SKM-1 (cell line): ENCODE measurements around the gene FDXACB1.
A peak's percentile ranks its signal among the peaks of the same experiment; 100 is the strongest.
"Not testable (repeated sequence)": the region's sequence is repeated elsewhere in the genome, so short reads cannot be mapped to it uniquely, and the experiment has no call there.

ENCODE experiments used
- DNase-seq: peaks from one replicate; lab custom pipeline; 2025; ENCODE audit not compliant: unreplicated experiment; lab: John Stamatoyannopoulos, UW

Gene FDXACB1

GRCh38 chr11:111910676-111911562, 32.0 kb upstream of the FDXACB1 start:
- DNase-seq = no peak

DNA sequence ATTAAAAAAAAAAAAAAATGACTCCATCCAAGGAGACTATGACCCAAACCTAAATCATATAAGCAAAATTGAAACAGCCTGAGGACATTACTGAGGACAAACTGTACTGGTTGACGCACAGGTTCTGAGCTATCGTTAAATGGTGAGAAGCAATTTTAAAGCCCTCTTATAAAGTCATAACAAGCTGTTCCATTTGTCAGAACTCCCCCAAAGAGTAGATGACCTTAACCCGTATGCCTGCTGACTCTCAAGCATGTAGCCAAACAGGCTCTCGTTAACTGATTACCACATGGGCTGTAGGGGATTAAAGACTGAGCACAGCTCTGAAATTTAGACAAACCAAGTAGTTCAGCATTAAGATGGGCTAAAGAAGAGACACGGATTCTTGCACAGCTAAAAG, 30.4 kb upstream of the FDXACB1 start:
- no peak for DNase-seq

- DNase-seq = no peak
Observed at GRCh38 chr11:111908639-111909305, 29.8 kb upstream of the FDXACB1 start.

DNA sequence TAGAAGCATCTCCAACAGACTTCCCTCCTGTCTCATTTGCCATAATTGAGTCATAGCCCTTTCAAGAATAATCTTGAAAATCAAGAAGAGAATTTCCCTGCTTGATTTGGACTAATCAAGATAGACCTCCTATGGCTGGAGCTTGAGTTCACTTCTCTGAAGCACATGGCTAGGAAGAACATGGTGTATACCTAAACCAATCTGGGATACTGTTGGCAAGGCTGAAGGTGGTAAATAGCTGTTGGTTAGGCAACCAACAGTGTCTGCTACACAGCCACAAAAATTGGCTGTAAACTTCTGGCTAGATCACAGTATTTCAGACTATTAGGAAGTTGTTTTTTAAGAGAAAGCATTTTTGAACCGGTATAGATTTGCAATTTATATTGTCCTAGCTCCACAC, 27.7 kb upstream of the FDXACB1 start:
- DNase-seq = no peak

- DNase-seq = no peak
Observed at GRCh38 chr11:111905411-111905810, 26.4 kb upstream of the FDXACB1 start.

GRCh38 chr11:111886844-111887243, 7.9 kb upstream of the FDXACB1 start:
- DNase-seq = no peak

DNA sequence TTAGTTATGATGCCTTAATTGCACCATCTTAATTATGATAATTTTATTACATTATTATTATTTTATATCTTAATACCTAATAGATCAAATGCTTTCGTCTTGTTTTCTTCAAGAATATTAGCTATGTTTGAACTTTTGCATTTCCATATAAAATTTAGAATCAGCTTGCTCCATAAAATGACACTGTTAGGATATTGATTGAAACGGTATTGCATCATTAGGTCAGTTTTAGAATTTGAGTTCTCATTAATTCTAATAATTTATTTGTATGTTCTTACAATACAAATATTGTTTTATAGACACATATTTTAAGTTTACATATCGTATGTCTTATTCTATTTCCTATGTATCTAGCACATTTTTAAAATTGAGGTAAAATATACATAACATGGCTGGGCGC, 7.1 kb upstream of the FDXACB1 start:
- no peak for DNase-seq

GRCh38 chr11:111885053-111885452, 6.1 kb upstream of the FDXACB1 start:
- not testable (repeated sequence) for DNase-seq

DNA sequence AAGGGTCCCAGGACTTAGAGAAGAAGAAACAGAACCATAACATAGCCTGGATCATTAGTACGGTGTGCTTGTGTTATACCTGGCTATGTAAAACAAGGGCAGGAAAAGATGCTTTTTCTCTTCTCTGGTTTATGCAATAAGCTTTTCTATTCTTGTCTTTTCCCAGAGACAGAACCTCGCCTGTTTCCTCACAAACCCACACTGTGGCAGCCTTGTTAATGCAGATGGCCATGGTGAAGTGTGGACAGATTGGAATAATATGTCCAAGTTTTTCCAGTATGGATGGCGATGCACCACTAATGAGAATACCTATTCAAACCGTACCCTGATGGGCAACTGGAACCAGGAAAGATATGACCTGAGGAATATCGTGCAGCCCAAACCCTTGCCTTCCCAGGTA, 3.2 kb upstream of the FDXACB1 start:
- no peak for DNase-seq

DNA sequence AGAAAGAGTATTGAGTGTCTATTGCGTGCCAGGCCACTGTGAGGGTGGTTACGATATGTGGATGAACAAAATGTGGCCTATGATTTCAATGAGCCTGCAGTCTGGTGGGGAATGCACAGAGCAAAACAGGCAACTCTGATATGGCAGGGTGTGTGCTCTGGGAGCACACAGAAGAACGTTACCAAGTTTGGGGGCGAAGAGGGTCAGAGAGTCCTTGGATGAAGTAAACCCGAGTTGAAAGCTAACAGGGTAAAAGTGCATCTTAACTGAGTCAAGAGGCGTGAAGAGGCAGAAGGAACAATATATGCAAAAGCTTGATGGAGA, 634 bp upstream of the FDXACB1 start:
- DNase-seq = no peak

GRCh38 chr11:111878385-111878848, 548 bp downstream of the FDXACB1 start:
- DNase-seq = no peak

- DNase-seq = no peak
Observed at GRCh38 chr11:111871693-111872161, 7.2 kb downstream of the FDXACB1 start.

- DNase-seq = peak; percentile 52
Observed at GRCh38 chr11:111870886-111871692, 7.9 kb downstream of the FDXACB1 start, which contains the start of gene ALG9. Gene ALG9 (minus strand): TSS chr11:111871581. CDS start chr11:111871482, 99 bp downstream.

DNA sequence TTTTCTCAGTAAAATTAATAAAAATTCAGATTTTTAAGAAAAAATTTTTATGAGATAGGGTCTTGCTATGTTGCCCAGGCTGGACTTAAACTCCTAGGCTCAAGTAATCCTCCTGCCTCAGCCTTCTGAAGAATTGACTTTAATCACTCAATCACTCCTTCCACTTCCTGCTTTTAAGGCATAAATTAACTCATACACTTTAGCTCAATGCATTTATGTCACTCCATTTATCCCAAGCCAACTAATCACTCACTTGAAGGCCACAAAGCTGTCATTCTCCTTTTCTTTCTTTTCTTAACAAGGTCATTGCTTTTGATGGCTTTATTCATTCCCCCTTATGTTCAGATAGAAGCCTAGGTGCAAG, 8.5 kb downstream of the FDXACB1 start:
- DNase-seq = peak; percentile 36

DNA sequence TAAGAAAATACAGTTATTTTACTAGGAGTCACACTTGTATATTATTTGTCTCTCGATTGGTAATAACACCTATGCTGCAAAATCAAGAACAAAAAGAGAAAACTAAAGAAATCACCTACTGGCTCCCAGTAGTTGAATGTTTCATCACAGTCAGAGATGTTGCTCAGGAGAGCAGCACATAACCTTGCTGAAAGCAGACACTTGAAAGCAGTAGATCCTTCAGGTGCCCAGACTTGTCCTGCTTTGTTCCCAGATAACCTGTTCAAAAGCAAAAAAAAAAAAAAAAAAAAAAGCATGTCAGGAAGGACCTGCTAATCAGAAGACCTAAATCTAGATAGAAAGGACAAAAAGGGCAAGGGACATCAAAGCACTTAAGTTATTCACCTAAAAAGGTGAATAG, 8.9 kb downstream of the FDXACB1 start:
- no peak for DNase-seq

DNA sequence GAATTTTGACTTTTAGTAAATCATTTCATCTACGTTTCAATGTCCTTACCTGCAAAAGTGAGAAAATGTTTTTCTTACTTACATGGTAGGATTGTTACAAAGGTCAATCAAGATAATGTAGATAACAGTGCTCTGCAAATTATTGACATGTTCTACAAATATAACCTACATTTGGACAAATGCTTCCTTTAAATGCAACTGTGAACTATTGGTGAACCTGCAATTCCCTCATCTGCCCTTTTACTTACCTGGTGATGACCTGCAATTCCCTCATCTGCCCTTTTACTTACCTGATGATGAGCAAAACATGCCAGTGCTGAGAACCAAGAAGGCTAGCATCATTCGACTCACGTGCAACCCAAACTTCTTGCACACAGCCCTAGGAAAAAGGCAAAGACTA, 18.7 kb downstream of the FDXACB1 start:
- DNase-seq = no peak

GRCh38 chr11:111855506-111855905, 23.5 kb downstream of the FDXACB1 start:
- no peak for DNase-seq

DNA sequence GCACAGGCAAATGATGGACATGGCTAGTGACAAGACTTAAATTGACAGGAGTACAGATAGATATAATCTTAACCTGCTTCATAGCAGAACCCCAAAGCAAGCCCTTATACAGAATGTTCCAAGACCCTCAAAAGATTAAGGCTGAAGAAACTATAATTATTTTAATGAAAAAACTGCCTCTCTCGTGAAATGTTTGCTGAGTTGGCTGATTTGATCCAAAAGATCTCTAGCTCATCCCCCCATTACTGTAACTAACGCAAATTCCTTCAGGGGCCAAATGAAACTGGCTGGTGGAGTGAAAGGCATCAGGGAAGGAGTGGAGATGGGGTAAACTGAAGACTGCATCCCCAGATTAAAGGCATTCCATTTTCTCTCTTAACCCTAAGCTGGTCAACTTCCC, 26.9 kb downstream of the FDXACB1 start:
- no peak for DNase-seq

DNA sequence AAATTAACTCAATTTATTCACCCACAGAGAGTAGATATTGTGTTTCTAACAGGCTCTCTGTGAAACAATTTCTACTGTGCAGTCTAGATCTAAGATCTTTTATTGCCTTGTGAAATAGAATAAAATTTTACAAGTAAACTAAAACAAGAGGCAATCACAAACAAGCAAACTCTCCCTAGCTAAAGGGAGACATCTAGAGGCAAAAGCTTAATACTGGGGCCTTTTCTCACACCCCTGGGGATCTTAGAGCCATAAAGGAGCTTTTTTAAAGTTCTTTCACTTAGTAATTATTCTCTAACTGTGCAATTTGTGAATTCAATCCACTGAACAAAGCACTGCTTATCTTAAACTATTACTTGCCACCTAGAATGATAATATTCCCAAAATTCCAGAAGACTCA, 27.3 kb downstream of the FDXACB1 start:
- no peak for DNase-seq

DNA sequence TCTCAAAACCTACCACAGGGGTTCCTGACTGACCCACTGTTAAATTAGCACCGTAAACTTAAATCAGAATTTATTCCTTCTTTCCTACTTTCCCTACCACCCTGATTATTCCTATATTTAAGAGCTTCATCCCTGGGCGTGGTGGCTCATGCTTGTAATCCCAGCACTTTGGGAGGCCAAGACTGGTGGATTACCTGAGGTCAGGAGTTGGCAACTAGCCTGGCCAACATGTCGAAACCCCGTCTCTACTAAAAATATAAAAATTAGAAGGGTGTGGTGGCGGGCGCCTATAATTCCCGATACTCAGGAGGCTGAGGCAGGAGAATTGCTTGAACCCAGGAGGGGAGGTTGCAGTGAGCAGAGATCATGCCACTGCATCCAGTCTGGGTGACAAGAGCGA, 27.9 kb downstream of the FDXACB1 start:
- DNase-seq = no peak

- DNase-seq = no peak
Observed at GRCh38 chr11:111849631-111850030, 29.3 kb downstream of the FDXACB1 start.
